Measurements from ENCODE around the gene RAVER2. TPM values are rescaled to one million over a fixed set of nuclear protein-coding genes. Genes with fewer than 3 reads are reported as not detected.
"Not testable (repeated sequence)": the region's sequence is repeated elsewhere in the genome, so short reads cannot be mapped to it uniquely, and the experiment has no call there.

RAVER2 gene
- total and polyA plus RNA-seq, 2 donors, result 7.2 to 25.7 TPM

DNA sequence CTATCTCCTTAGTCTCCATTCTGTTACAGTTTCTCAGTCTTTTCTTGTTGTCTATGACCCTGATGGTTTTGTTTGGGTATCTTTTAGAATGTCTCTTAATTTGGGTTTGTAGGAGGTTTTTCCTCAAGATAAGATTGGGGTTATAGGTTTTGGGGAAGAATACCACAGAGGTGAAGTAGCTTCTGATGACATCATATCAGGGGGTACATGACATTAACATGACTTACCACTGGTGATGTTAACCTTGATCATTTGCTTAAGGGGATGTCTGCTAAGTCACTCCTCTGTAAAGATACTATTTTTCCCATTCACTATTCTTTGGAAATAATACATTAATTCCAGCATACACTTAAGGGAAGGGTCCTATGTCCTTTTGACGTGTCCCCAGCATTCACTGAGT, 11.9 kb downstream of the RAVER2 start:
- Histone ChIP-seq H3K27ac (ENCODE audit: low read depth) (no peak overlapping the region), H3K4me1 (ENCODE audit: insufficient read depth) (no peaks in the 10 kb centered on the region), H3K4me3 (ENCODE audit: low read depth, low read length) (no peak overlapping the region), H3K36me3 (ENCODE audit: insufficient read depth) (no peaks in the 10 kb centered on the region)
- DNase-seq (ENCODE audit: extremely low spot score), result no peak
- 95% methylated on average over 1 of the region's 1 CpG for WGBS

DNA sequence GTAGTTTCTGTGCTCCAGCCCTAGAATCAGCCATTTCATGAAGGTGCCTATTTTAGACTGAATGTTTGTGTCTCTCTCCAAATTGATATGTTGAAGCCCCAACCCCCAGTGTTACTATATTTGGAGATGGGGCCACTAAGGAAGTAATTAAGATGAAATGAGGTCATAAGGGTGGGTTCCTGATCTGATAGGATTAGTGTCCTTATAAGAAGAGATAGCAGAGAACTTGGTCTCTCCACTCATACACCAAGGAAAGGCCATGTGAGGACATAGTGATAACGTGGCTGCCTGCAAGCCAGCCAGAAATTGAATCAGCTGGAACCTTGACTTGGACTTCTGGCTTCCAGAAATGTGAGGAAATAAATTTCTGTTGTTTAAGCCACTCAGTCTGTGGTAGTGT, 12.3 kb downstream of the RAVER2 start:
- H3K27ac ChIP-seq (ENCODE audit: low read depth), result no peak overlapping the region
- WGBS, result 29% methylated on average over 1 of the region's 1 CpG
- no peaks in the 10 kb centered on the region for H3K36me3 ChIP-seq (ENCODE audit: insufficient read depth)
- DNase-seq (ENCODE audit: extremely low spot score), result no peak
- H3K4me1 ChIP-seq (ENCODE audit: insufficient read depth), result no peaks in the 10 kb centered on the region
- H3K4me3 ChIP-seq (ENCODE audit: low read depth, low read length), result no peak overlapping the region

DNA sequence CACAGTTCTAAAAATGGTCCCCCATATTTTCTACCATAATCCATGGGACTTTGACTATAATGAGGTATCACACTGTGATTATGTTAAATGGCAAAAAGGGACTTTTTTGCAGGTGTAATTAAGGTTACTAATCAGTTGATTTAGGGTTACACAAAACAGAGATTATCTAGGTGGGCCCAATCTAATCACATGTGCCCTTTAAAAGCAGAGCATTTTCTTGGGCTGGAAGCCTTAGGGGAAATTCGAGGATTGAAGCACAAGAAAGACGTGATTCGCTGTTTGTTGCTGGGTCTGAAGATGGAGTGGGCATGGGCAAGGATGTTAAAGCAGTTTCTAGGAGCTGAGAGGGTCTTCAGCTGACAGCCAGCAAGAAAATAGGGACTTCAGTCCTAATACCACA, 13.4 kb downstream of the RAVER2 start:
- Histone ChIP-seq H3K36me3 (ENCODE audit: insufficient read depth) (no peaks in the 10 kb centered on the region), H3K4me3 (ENCODE audit: low read depth, low read length) (no peak overlapping the region), H3K4me1 (ENCODE audit: insufficient read depth) (no peaks in the 10 kb centered on the region), H3K27ac (ENCODE audit: low read depth) (no peak overlapping the region)
- DNase-seq (ENCODE audit: extremely low spot score), result no peak
- WGBS, result 99% methylated on average over 3 of the region's 3 CpGs

DNA sequence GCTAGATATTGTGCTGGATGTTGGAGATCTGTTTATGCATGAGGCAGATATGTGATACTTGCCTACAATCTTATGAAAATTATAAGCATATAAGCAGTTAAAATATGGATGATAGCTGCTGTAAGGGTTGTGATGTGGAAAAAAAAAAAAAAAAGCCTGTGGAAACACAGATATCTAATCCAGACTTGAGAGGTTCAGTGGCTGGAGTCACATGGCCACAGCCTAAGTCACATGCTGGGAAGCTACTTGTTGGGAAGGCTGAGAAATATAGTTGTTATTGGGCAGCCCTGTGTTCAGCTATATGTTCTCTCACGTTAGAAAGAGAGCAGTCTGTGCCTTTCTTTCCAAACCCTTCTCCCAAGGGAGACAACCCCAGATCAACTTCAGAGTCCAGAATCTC, 15.1 kb downstream of the RAVER2 start:
- DNase-seq (ENCODE audit: extremely low spot score), result no peak
- 65% methylated on average over 1 of the region's 1 CpG for WGBS
- H3K27ac ChIP-seq (ENCODE audit: low read depth), result no peak overlapping the region
- H3K36me3 ChIP-seq (ENCODE audit: insufficient read depth), result no peaks in the 10 kb centered on the region
- H3K4me1 ChIP-seq (ENCODE audit: insufficient read depth), result no peaks in the 10 kb centered on the region
- H3K4me3 ChIP-seq (ENCODE audit: low read depth, low read length), result no peak overlapping the region

DNA sequence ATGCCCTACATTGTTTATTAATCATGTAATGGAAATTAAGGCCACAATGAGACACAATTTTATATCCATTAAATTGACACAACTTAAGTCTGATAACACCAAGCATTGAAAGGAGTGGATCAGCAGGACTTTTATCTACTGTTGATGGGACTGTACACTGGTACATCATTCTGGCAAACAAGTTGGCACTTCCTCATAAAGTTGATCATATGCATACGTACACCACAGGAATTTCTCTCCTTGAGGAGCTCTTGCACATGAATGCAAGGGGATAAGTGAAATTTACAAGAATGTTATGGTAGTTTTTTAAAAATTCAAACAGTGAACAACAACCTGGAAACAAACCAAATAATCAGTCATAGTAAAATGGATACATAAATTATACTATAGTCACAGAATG, 20.1 kb downstream of the RAVER2 start:
- Histone ChIP-seq H3K4me1 (ENCODE audit: insufficient read depth) (no peaks in the 10 kb centered on the region), H3K36me3 (ENCODE audit: insufficient read depth) (no peaks in the 10 kb centered on the region), H3K27ac (ENCODE audit: low read depth) (no peak overlapping the region), H3K4me3 (ENCODE audit: low read depth, low read length) (no peak overlapping the region)
- WGBS, result 86% methylated on average over 1 of the region's 1 CpG
- DNase-seq (ENCODE audit: extremely low spot score), result no peak

DNA sequence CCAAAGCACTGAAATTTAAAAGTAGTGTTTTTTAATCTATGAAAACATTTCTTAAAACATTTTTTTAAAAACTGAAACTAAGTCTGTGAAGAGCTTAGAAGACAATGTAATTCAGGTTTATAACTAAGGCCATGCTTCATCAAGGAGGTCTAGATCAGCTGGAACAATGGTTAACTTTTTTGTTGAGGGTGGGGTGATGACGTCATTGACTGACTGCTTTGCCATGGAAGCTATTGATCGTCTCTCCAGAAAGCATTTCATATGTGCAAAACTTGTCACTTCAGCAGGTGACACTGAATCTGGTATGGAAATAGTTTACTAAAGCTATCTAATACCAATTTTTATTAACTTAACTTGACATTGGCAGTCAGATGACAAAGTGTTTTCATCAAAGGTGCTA, 21.0 kb downstream of the RAVER2 start:
- H3K4me3 ChIP-seq (ENCODE audit: low read depth, low read length), result no peak overlapping the region
- WGBS, result 72% methylated on average over 2 of the region's 2 CpGs
- no peaks in the 10 kb centered on the region for H3K4me1 ChIP-seq (ENCODE audit: insufficient read depth)
- no peaks in the 10 kb centered on the region for H3K36me3 ChIP-seq (ENCODE audit: insufficient read depth)
- DNase-seq (ENCODE audit: extremely low spot score), result no peak
- H3K27ac ChIP-seq (ENCODE audit: low read depth), result no peak overlapping the region

DNA sequence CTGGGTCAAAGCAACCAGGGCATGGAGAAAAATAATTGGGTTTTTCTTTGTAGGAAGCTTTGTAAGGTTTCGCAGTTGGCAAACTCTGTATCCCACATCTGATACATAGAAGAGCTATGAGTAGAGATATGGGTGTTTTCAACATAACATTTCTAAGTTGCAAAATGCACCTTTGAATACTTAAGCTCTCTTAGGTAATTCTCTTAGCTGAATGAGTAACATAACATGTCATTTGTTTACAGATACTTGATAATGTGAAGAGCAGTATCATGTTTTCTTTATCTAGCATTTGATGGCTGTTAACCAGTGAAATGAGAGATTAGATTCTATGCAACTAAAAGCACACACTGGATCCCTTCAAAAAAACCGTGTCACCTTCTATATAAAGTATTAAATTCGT, 21.6 kb downstream of the RAVER2 start:
- no peak for DNase-seq (ENCODE audit: extremely low spot score)
- Histone ChIP-seq H3K4me1 (ENCODE audit: insufficient read depth) (no peaks in the 10 kb centered on the region), H3K36me3 (ENCODE audit: insufficient read depth) (no peaks in the 10 kb centered on the region), H3K4me3 (ENCODE audit: low read depth, low read length) (no peak overlapping the region), H3K27ac (ENCODE audit: low read depth) (no peak overlapping the region)
- whole genome bisulfite sequencing, result 83% methylated on average over 3 of the region's 3 CpGs

DNA sequence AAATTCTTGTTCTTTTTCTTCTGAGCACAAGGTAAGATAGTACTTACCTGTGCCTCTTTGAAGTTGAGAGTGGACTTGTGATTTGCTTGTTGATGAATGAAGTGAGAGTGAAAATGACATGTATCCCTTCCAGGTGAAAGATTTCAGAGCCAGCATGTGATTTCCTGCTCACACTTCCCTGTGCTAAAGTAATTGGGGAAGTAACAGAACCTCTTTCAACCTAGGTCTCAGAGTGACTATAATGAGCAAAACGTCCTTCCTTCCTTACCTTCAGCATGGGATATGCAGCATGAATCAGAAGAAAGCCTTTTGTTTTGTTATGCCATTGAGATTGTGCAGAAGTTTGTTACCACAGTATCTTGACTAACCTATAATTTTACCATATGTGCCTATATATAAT, 24.6 kb downstream of the RAVER2 start:
- 71% methylated on average over 1 of the region's 1 CpG for WGBS
- H3K4me3 ChIP-seq (ENCODE audit: low read depth, low read length), result no peak overlapping the region
- no peaks in the 10 kb centered on the region for H3K36me3 ChIP-seq (ENCODE audit: insufficient read depth)
- no peak for DNase-seq (ENCODE audit: extremely low spot score)
- H3K27ac ChIP-seq (ENCODE audit: low read depth), result no peak overlapping the region
- H3K4me1 ChIP-seq (ENCODE audit: insufficient read depth), result no peaks in the 10 kb centered on the region

DNA sequence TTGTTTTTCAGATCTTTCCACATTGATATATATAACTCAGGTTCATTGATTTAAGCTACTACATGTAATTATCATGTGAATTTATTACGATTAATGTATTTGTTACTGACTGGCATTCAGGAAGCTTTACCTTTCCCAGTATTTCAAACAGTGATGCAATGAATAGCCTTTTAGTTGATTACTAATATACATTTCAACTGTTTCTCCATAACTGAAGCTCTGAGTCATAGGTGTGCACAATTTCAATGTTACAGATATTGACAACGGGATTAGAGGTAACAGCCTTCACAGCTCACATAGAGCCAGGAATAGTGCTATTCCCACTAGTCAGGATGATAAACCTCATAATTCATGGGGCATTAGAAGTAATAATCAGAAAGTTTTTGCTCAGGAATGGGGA, 25.1 kb downstream of the RAVER2 start:
- H3K4me3 ChIP-seq (ENCODE audit: low read depth, low read length), result no peak overlapping the region
- H3K36me3 ChIP-seq (ENCODE audit: insufficient read depth), result no peaks in the 10 kb centered on the region
- WGBS, result 99% methylated on average over 2 of the region's 2 CpGs
- DNase-seq (ENCODE audit: extremely low spot score), result no peak
- H3K4me1 ChIP-seq (ENCODE audit: insufficient read depth), result no peaks in the 10 kb centered on the region
- no peak overlapping the region for H3K27ac ChIP-seq (ENCODE audit: low read depth)

DNA sequence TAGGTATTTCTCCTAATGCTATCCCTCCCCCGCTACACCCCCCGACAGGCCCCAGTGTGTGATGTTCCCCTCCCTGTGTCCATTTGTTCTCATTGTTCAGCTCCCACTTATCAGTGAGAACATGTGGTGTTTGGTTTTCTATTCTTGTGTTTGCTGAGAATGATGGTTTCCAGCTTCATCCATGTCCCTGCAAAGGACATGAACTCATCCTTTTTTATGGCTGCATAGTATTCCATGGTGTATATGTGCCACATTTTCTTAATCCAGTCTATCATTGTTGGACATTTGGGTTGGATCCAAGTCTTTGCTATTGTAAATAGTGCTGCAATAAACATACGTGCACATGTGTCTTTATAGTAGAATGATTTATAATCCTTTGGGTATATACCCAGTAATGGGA, 28.4 kb downstream of the RAVER2 start:
- not testable (repeated sequence) for H3K4me3 ChIP-seq (ENCODE audit: low read depth, low read length); H3K27ac ChIP-seq (ENCODE audit: low read depth); H3K36me3 ChIP-seq (ENCODE audit: insufficient read depth); H3K4me1 ChIP-seq (ENCODE audit: insufficient read depth); DNase-seq (ENCODE audit: extremely low spot score)
- 96% methylated on average over 3 of the region's 3 CpGs for WGBS

DNA sequence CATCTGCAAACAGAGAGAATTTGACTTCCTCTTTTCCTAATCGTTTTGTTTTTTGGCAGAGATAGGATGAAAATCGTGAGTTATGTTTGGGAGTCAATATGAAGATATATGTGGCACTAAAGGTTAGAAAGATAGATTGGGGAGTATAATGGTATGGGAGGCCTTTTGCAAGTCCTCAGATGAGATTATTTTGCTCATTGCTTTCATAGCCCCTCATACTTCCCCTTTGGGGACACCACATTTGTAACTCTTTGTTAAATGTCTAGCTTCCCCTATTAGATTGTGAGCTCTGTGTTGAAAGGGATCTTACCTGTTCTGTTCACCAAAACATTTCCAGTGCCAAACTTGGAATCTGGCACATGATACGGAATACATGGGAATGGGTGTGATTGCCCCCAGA, 30.2 kb downstream of the RAVER2 start:
- Histone ChIP-seq H3K27ac (ENCODE audit: low read depth) (no peak overlapping the region), H3K4me1 (ENCODE audit: insufficient read depth) (no peaks in the 10 kb centered on the region), H3K36me3 (ENCODE audit: insufficient read depth) (no peaks in the 10 kb centered on the region), H3K4me3 (ENCODE audit: low read depth, low read length) (no peak overlapping the region)
- no peak for DNase-seq (ENCODE audit: extremely low spot score)
- WGBS, result 80% methylated on average over 3 of the region's 3 CpGs

DNA sequence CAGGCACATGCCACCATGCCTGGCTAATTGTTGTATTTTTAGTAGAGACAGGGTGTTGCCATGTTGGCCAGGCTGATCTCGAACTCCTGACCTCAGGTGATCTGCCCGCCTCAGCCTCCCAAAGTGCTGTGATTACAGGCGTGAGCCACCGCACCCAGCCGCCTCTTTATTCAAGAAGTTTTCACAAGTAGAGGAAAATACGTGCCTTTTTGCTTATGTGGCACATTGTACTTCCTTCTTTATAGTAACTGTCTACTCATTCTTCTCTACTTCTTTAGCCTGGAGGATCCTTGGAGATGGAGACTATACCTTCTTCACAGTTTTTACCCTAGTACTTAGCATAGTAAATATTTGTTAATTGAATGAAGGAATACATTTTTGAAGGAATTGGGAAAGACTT, 37.2 kb downstream of the RAVER2 start:
- not testable (repeated sequence) for H3K4me3 ChIP-seq (ENCODE audit: low read depth, low read length); H3K36me3 ChIP-seq (ENCODE audit: insufficient read depth); H3K4me1 ChIP-seq (ENCODE audit: insufficient read depth); H3K27ac ChIP-seq (ENCODE audit: low read depth); DNase-seq (ENCODE audit: extremely low spot score)
- 98% methylated on average over 6 of the region's 6 CpGs for WGBS

DNA sequence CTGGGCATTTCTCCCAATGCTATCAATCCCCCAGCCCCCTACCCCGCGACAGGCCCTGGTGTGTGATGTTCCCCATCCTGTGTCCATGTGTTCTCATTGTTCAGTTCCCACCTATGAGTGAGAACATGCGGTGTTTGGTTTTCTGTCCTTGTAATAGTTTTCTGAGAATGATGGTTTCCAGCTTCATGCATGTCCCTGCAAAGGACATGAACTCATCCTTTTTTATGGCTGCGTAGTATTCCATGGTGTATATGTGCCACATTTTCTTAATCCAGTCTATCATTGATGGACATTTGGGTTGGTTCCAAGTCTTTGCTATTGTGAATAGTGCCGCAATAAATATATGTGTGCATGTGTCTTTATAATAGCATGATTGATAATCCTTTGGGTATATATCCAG, 38.0 kb downstream of the RAVER2 start:
- not testable (repeated sequence) for DNase-seq (ENCODE audit: extremely low spot score); H3K4me1 ChIP-seq (ENCODE audit: insufficient read depth); H3K4me3 ChIP-seq (ENCODE audit: low read depth, low read length); H3K27ac ChIP-seq (ENCODE audit: low read depth); H3K36me3 ChIP-seq (ENCODE audit: insufficient read depth)
- 92% methylated on average over 5 of the region's 5 CpGs for WGBS

DNA sequence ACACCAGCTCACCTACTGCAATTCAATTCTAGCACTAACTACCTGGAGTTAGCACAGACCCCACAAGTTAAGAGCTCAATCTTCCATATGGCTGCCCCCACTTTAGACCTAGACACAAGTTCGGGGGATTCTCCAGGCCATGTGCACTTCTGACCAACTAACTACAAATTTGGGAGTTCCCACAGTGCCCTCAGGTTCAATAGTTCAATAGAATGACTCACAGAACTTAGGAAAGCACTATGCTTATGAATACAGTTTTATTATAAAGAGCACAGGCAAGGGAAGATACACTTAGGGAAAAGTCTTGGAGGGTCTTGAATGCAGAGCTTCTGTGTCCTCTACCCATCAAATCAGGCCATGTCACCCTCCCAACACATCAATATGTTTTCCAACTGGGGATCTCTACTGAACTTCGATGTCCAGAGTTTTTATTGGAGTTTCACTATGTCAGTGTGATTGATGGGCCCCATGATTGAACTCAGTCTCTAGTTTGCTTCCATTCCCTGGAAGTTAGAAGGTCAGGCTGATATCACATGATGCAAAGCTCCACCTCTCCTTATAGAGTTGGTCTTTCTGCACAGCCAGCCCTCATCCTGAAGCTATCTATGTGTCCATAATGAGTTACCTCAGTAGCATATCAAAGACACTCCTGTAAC, 46.1 kb downstream of the RAVER2 start:
- Histone ChIP-seq H3K4me1 (ENCODE audit: insufficient read depth) (no peaks in the 10 kb centered on the region), H3K27ac (ENCODE audit: low read depth) (no peak overlapping the region), H3K4me3 (ENCODE audit: low read depth, low read length) (no peak overlapping the region), H3K36me3 (ENCODE audit: insufficient read depth) (no peaks in the 10 kb centered on the region)
- 99% methylated on average over 2 of the region's 2 CpGs for WGBS
- no peak for DNase-seq (ENCODE audit: extremely low spot score)

DNA sequence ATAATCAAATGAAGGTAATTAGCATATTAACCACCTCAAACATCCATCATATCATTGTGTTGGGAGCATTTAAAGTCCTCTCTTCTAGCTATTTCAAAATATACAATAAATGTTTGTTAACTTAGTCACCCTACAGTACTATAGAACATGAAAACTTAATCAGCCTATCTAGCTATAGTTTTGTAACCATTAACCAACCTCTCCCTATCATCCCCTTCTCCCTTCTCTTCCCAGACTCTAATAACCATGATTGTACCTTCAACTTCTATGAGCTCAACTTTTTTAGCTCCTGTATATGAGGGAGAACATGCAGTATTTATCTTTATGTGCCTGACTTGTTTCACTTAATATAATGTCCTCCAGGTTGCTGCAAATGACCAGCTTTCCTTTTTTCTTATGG, 54.0 kb downstream of the RAVER2 start:
- no peaks in the 10 kb centered on the region for H3K36me3 ChIP-seq (ENCODE audit: insufficient read depth)
- H3K27ac ChIP-seq (ENCODE audit: low read depth), result no peak overlapping the region
- no peak overlapping the region for H3K4me3 ChIP-seq (ENCODE audit: low read depth, low read length)
- H3K4me1 ChIP-seq (ENCODE audit: insufficient read depth), result no peaks in the 10 kb centered on the region
- no peak for DNase-seq (ENCODE audit: extremely low spot score)
